Endothelial cell of umbilical vein (primary cell): ENCODE results near the gene AUTS2. TPM values are rescaled to one million over a fixed set of nuclear protein-coding genes. Genes with fewer than 3 reads are reported as not detected.

Experiments
- BruUV-seq: library from RNA; stranded (reverse); fragments of 400-500 nt; replicated peaks from 2 replicates; lab custom pipeline; 2021; lab: Mats Ljungman, UMichigan
- CTCF ChIA-PET: fragments of 300-600, 350-600 bp; sonication (Branson Sonifier 250); formaldehyde crosslinking; loops from one replicate; lab custom pipeline; 2021; ENCODE audit warnings: antibody characterized with exemption, inconsistent platforms; lab: Charles Lee
- POLR2A ChIA-PET: fragments of 300-600, 350-600 bp; sonication (Branson Sonifier 250); formaldehyde crosslinking; loops from one replicate; lab custom pipeline; 2021; ENCODE audit warnings: antibody characterized with exemption, inconsistent platforms; lab: Charles Lee
- DNase-seq: peaks from one replicate; pipeline ENCODE4 v3.0.0-alpha.2; 2011; ENCODE audit warnings: low read depth, low spot score
- FAIRE-seq: peaks from 2 replicates; lab custom pipeline; 2011; peaks lifted over from hg19 to GRCh38; lab: Jason Lieb, UNC
- H2AFZ ChIP-seq: 2 replicates; pipeline ENCODE4 v1.6.0; 2012; ENCODE audit warnings: low read depth, low read length, control low read depth, inconsistent platforms
- H3K27ac ChIP-seq: 2 replicates; pipeline ENCODE4 v1.5.1; 2011; ENCODE audit warnings: low read depth, mild to moderate bottlenecking, control low read depth, low read length, moderate library complexity; ENCODE audit not compliant: insufficient read depth
- H3K27me3 ChIP-seq, 2 experiments: 2 replicates each; pipeline versions ENCODE4 v1.6.0 to v1.6.1; 2011; ENCODE audit warnings: low read length in 2 of 2, mixed read lengths in 1 of 2; ENCODE audit not compliant: control insufficient read depth in 2 of 2, insufficient read depth in 2 of 2
- H3K36me3 ChIP-seq, 2 experiments: 2 replicates in 1 of 2; 3 replicates in 1 of 2; pipeline ENCODE4 v1.5.1; 2011; ENCODE audit warnings: low read length in 2 of 2, mild to moderate bottlenecking in 1 of 2, moderate library complexity in 1 of 2; ENCODE audit not compliant: control insufficient read depth in 2 of 2, insufficient read depth in 2 of 2; ENCODE audit errors: extremely low read depth in 1 of 2
- H3K4me1 ChIP-seq: 3 replicates; pipeline ENCODE4 v1.5.1; 2011; ENCODE audit warnings: mild to moderate bottlenecking, low read length; ENCODE audit not compliant: control insufficient read depth, insufficient read depth; ENCODE audit errors: extremely low read depth
- H3K4me2 ChIP-seq: 2 replicates; pipeline ENCODE4 v1.6.1; 2011; ENCODE audit warnings: low read length, control low read depth, mixed read lengths; ENCODE audit not compliant: insufficient read depth
- H3K4me3 ChIP-seq, 3 experiments: fragments of 200-600 bp in 1 of 3; sonication (generic), shearing (Covaris generic) in 1 of 3; replicated peaks in 1 of 3; 2 replicates each; pipeline ENCODE4 v1.5.1; 2011 to 2016; ENCODE audit warnings: control low read depth in 3 of 3, low read length in 3 of 3, mild to moderate bottlenecking in 2 of 3, inconsistent platforms in 1 of 3, low read depth in 1 of 3, moderate library complexity in 1 of 3; ENCODE audit not compliant: insufficient read depth in 1 of 3
- H3K79me2 ChIP-seq: 2 replicates; pipeline ENCODE4 v1.6.0; 2012; ENCODE audit warnings: low read length, inconsistent platforms; ENCODE audit not compliant: control insufficient read depth, insufficient read depth
- H3K9ac ChIP-seq: replicated peaks from 2 replicates; pipeline ENCODE3; 2011; ENCODE audit warnings: low read length, control low read depth; ENCODE audit not compliant: insufficient read depth; ENCODE audit errors: extremely low read depth
- H3K9me1 ChIP-seq: replicated peaks from 3 replicates; pipeline ENCODE4 v1.6.0; 2011; ENCODE audit warnings: mild to moderate bottlenecking, low read length; ENCODE audit not compliant: control insufficient read depth, insufficient read depth; ENCODE audit errors: extremely low read depth
- H3K9me3 ChIP-seq: replicated peaks from 2 replicates; pipeline ENCODE4 v1.5.1; 2012; ENCODE audit warnings: low read length, inconsistent platforms; ENCODE audit not compliant: control insufficient read depth, insufficient read depth
- H4K20me1 ChIP-seq: replicated peaks from 2 replicates; pipeline ENCODE3; 2011; ENCODE audit warnings: mild to moderate bottlenecking, low read length; ENCODE audit not compliant: control insufficient read depth, insufficient read depth; ENCODE audit errors: extremely low read depth
- EZH2 ChIP-seq: IDR thresholded peaks from 2 replicates; pipeline ENCODE4 v1.6.1; 2012; ENCODE audit warnings: borderline replicate concordance, low read depth, mild to moderate bottlenecking, moderate library complexity, low read length, inconsistent platforms; ENCODE audit not compliant: severe bottlenecking
- FOS ChIP-seq: IDR thresholded peaks from 2 replicates; pipeline ENCODE4 v1.6.1; 2011; ENCODE audit warnings: mild to moderate bottlenecking, low read length, moderate library complexity, borderline replicate concordance; ENCODE audit not compliant: insufficient read depth
- GATA2 ChIP-seq: IDR thresholded peaks from 2 replicates; pipeline ENCODE4 v1.7.0; 2011; ENCODE audit warnings: low read depth, mild to moderate bottlenecking, moderate library complexity, mixed read lengths, low read length; ENCODE audit not compliant: insufficient read length, insufficient read depth
- JUN ChIP-seq: IDR thresholded peaks from 2 replicates; pipeline ENCODE4 v1.6.1; 2011; ENCODE audit warnings: borderline replicate concordance, low read depth; ENCODE audit not compliant: insufficient read length, insufficient read depth
- MYC ChIP-seq: IDR thresholded peaks from one replicate; pipeline ENCODE4 v1.6.1; 2011; ENCODE audit warnings: mild to moderate bottlenecking, low read depth, low read length
- POLR2A ChIP-seq: IDR thresholded peaks from 2 replicates; pipeline ENCODE4 v1.6.1; 2012; ENCODE audit warnings: low read depth, mild to moderate bottlenecking, control low read depth, low read length
- POLR2AphosphoS5 ChIP-seq: IDR thresholded peaks from 2 replicates; pipeline ENCODE4 v1.6.1; 2012; ENCODE audit warnings: low read depth, mild to moderate bottlenecking, control low read depth, low read length, moderate library complexity; ENCODE audit not compliant: insufficient read depth
- dilution Hi-C: fragments of 300-500 bp; cut with MboI; formaldehyde crosslinking; loops from one replicate; pipeline ENCODE4 v1.15.0; 2019; ENCODE audit warnings: low sequenced_read_pairs; ENCODE audit not compliant: extremely low pct_ligation_motif_present
- intact Hi-C: fragments of 100-400 bp; cut with micrococcal nuclease; formaldehyde crosslinking; loops from one replicate; pipeline ENCODE4 v1.10.0; 2022
- polyA plus RNA-seq, 4 experiments: library from polyadenylated mRNA; depleted of rRNA in 3 of 4; stranded (reverse) in 3 of 4; unstranded in 1 of 4; fragments of >200 nt; gene quantifications; 2 replicates each; pipeline versions ENCODE4 v1.2.1 to v1.2.3, GENCODE V29; 2011 to 2012; ENCODE audit warnings: missing spikeins in 1 of 4
- total RNA-seq: library from RNA; stranded (reverse); gene quantifications from 2 replicates; pipeline ENCODE4 v1.2.3, GENCODE V29; 2021
- TF ChIP-seq, protein P1 (sequence below), 2 donors: IDR thresholded peaks; 1 replicate in 1 of 2; 2 replicates in 1 of 2; pipeline ENCODE4 v1.5.1; 2011; ENCODE audit warnings: low read length in 2 of 2, mild to moderate bottlenecking in 2 of 2, moderate library complexity in 2 of 2, control low read depth in 1 of 2, inconsistent platforms in 1 of 2, low read depth in 1 of 2; ENCODE audit not compliant: insufficient read depth in 1 of 2; ENCODE audit errors: extremely low read depth in 1 of 2
- TF ChIP-seq, protein P2 (sequence below): IDR thresholded peaks from 2 replicates; pipeline ENCODE4 v1.6.1; 2011; ENCODE audit not compliant: insufficient read depth, insufficient read length

Gene AUTS2
- total and polyA plus RNA-seq, 2 donors (not counting 3 experiments of a cell fraction or from before 2014, with no cell fraction given): 0.59 to 8.0 TPM

DNA sequence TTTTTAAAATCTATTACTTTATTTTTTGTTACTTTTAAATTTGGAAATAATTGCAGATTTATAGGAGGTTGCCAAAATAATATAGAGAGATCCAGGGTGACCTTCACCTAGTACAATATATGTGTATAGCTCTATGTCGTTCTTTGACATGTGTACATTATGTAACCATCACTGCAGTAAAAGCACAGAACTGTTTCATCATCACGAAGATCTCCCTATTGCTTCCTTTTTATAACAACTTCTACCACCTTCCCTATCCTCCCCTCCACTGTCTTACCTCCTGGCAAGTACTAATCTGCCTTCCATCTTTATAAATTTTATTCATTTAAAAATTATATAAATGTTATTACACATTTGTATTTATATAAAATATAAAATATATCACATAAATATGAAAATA is 251.0 kb downstream of the AUTS2 start:
- no peak overlapping the region for H2AFZ ChIP-seq
- no peaks in the 10 kb centered on the region for H3K27me3 ChIP-seq
- no peaks in the 10 kb centered on the region for H3K36me3 ChIP-seq
- no peak overlapping the region for H3K4me3 ChIP-seq
- no peak overlapping the region for H3K9ac ChIP-seq
- DNase-seq: no peak
- H3K9me3 ChIP-seq: no peaks in the 10 kb centered on the region
- intact Hi-C loops (no loop called here), dilution Hi-C loops (no loop called here)
- H3K27ac ChIP-seq: no peak overlapping the region
- TF ChIP-seq, protein P1, sequence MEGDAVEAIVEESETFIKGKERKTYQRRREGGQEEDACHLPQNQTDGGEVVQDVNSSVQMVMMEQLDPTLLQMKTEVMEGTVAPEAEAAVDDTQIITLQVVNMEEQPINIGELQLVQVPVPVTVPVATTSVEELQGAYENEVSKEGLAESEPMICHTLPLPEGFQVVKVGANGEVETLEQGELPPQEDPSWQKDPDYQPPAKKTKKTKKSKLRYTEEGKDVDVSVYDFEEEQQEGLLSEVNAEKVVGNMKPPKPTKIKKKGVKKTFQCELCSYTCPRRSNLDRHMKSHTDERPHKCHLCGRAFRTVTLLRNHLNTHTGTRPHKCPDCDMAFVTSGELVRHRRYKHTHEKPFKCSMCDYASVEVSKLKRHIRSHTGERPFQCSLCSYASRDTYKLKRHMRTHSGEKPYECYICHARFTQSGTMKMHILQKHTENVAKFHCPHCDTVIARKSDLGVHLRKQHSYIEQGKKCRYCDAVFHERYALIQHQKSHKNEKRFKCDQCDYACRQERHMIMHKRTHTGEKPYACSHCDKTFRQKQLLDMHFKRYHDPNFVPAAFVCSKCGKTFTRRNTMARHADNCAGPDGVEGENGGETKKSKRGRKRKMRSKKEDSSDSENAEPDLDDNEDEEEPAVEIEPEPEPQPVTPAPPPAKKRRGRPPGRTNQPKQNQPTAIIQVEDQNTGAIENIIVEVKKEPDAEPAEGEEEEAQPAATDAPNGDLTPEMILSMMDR (IDR thresholded peaks at IDR 0.05; ENCODE audit: extremely low read depth in 1 of 2, insufficient read depth in 1 of 2, low read depth in 1 of 2, low read length in 2 of 2): no peak
- TF ChIP-seq EZH2: no peak
- no peak for TF ChIP-seq POLR2A
- TF ChIP-seq, protein P2, sequence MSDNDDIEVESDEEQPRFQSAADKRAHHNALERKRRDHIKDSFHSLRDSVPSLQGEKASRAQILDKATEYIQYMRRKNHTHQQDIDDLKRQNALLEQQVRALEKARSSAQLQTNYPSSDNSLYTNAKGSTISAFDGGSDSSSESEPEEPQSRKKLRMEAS: no peak
- TF ChIP-seq GATA2: no peak
- no peak for TF ChIP-seq JUN
- no peak for TF ChIP-seq FOS
- TF ChIP-seq POLR2AphosphoS5: no peak
- no peak for TF ChIP-seq MYC
- no peak overlapping the region for H3K4me2 ChIP-seq
- no peak for FAIRE-seq
- no peaks in the 10 kb centered on the region for H3K4me1 ChIP-seq
- ChIA-PET CTCF (no interaction called here), POLR2A (no interaction called here)
- H4K20me1 ChIP-seq: no peaks in the 10 kb centered on the region
- BruUV-seq: no TSS peak
- H3K9me1 ChIP-seq: no peaks in the 10 kb centered on the region
- no peaks in the 10 kb centered on the region for H3K79me2 ChIP-seq
